HG02642 (cell line): ENCODE data around the gene SEC31B.

Experiments
- ATAC-seq: cut with Tn5 transposase; IDR thresholded peaks from one replicate; pipeline ENCODE4 v1.9.1; 2021; ENCODE audit warnings: mild to moderate bottlenecking; ENCODE audit not compliant: unreplicated experiment, poor library complexity

The SEC31B gene

GRCh38 chr10:100501423-100501822, 18.2 kb downstream of the SEC31B start:
- no peak for ATAC-seq

- ATAC-seq = no peak
Observed at GRCh38 chr10:100498059-100498458, 21.6 kb downstream of the SEC31B start.

- ATAC-seq = no peak
Observed at GRCh38 chr10:100496567-100496966, 23.1 kb downstream of the SEC31B start.

- no peak for ATAC-seq
Observed at GRCh38 chr10:100490531-100490930, 29.1 kb downstream of the SEC31B start.

- ATAC-seq = no peak
Observed at GRCh38 chr10:100489396-100489795, 30.3 kb downstream of the SEC31B start.

- ATAC-seq = no peak
Observed at GRCh38 chr10:100487529-100487928, 32.1 kb downstream of the SEC31B start.

- ATAC-seq = no peak
Observed at GRCh38 chr10:100485801-100486495, 33.7 kb downstream of the SEC31B start.

GRCh38 chr10:100485366-100485765, 34.3 kb downstream of the SEC31B start:
- no peak for ATAC-seq

GRCh38 chr10:100483876-100484666, 35.6 kb downstream of the SEC31B start:
- no peak for ATAC-seq

GRCh38 chr10:100482834-100483185, 36.9 kb downstream of the SEC31B start:
- no peak for ATAC-seq

- ATAC-seq = peak; percentile 45
Observed at GRCh38 chr10:100482181-100482833, 37.4 kb downstream of the SEC31B start.

- ATAC-seq = peak; percentile 98
Observed at GRCh38 chr10:100481462-100482081, 38.1 kb downstream of the SEC31B start.

GRCh38 chr10:100480002-100480401, 39.7 kb downstream of the SEC31B start:
- no peak for ATAC-seq

- ATAC-seq = no peak
Observed at GRCh38 chr10:100479037-100479436, 40.6 kb downstream of the SEC31B start.

- ATAC-seq = no peak
Observed at GRCh38 chr10:100477970-100478369, 41.7 kb downstream of the SEC31B start.

GRCh38 chr10:100470367-100470766, 49.3 kb downstream of the SEC31B start:
- ATAC-seq = no peak

GRCh38 chr10:100469756-100470155, 49.9 kb downstream of the SEC31B start:
- ATAC-seq = no peak

GRCh38 chr10:100468978-100469377, 50.7 kb downstream of the SEC31B start:
- ATAC-seq = no peak

GRCh38 chr10:100468322-100468721, 51.3 kb downstream of the SEC31B start:
- ATAC-seq = no peak

- no peak for ATAC-seq
Observed at GRCh38 chr10:100462709-100463108, 57.0 kb downstream of the SEC31B start, which contains the start of gene WNT8B. TSS of gene WNT8B (plus strand) at chr10:100463009. CDS start at chr10:100463169, 160 bp downstream.

GRCh38 chr10:100448951-100449350, 70.7 kb downstream of the SEC31B start:
- ATAC-seq = no peak
